GM12864 (cell line): Measurements from ENCODE around the gene MYO9A.
"Not testable (repeated sequence)": the region's sequence is repeated elsewhere in the genome, so short reads cannot be mapped to it uniquely, and the experiment has no call there.

Experiments
- DNase-seq: peaks from one replicate; pipeline ENCODE4 v3.0.0-alpha.2; 2011; ENCODE audit warnings: low read depth
- H3K4me3 ChIP-seq: 2 replicates; pipeline ENCODE4 v1.5.1; 2011; ENCODE audit warnings: mild to moderate bottlenecking, low read depth, low read length, control low read depth
- TF ChIP-seq, protein P1 (sequence below): IDR thresholded peaks from 2 replicates; pipeline ENCODE4 v1.5.1; 2011; ENCODE audit warnings: low read depth, mild to moderate bottlenecking, moderate library complexity, low read length, control low read depth, inconsistent platforms; ENCODE audit errors: missing control alignments

MYO9A gene

DNA sequence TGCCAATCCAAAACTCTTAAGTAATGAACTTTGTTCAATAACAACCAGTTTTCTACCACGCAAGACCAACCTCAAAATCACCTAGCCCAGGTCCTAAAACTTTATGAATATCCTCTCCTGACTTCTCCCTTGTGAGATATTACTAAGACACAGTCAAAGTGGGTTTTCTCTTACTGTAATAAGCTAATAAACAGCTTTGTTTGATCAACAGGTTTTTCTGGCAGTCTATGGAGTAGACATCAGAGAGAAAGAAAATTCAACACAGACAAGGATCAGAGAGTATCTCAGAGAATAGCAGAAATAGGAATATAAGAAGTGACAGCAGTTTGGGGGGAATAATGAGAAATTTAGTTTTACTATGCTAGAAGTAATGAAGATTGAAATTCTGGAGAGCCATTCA lies 228.0 kb downstream of the MYO9A start:
- H3K4me3 ChIP-seq: no peak overlapping the region
- TF ChIP-seq, protein P1, sequence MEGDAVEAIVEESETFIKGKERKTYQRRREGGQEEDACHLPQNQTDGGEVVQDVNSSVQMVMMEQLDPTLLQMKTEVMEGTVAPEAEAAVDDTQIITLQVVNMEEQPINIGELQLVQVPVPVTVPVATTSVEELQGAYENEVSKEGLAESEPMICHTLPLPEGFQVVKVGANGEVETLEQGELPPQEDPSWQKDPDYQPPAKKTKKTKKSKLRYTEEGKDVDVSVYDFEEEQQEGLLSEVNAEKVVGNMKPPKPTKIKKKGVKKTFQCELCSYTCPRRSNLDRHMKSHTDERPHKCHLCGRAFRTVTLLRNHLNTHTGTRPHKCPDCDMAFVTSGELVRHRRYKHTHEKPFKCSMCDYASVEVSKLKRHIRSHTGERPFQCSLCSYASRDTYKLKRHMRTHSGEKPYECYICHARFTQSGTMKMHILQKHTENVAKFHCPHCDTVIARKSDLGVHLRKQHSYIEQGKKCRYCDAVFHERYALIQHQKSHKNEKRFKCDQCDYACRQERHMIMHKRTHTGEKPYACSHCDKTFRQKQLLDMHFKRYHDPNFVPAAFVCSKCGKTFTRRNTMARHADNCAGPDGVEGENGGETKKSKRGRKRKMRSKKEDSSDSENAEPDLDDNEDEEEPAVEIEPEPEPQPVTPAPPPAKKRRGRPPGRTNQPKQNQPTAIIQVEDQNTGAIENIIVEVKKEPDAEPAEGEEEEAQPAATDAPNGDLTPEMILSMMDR: no peak
- DNase-seq: no peak

DNA sequence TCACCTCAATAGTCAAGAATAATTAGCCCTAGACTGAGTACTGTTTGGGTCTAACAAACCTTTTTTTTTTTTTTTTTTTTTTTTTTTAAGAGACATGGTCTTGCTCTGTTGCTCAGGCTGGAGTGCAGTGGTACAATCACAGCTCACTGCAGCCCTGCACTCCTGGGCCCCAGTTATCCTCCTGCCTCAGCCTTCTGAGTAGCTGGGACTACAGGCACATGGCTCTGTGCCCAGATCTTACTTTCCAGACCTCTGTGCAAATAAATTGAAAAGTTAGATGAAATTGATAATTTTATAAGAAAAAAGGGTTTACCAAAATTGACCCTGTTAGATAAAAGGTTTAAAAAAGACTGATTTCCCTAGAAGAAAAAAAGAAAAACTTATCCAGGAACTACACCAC lies 228.6 kb downstream of the MYO9A start:
- no peak for DNase-seq
- TF ChIP-seq, protein P1: no peak

DNA sequence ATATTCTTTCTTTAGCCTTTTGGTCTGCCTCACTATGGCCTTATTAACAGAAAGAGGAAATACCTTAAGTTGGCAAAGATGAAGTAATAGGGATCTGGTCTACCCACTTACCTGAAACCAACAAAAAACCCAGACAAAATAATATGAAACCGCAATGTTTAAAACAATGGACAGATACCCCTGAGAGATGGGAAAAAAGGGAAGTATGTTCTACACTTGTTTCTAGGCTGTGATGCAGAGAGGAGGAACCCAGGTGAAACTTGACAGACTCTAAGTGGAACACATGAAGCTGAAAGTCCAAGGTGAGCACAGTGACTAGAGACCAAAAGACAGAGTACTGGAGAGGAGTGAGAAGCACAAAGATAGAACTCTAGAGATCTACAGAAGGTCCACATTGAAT lies 229.2 kb downstream of the MYO9A start:
- peak; percentile 55 for DNase-seq
- H3K4me3 ChIP-seq: no peak overlapping the region
- TF ChIP-seq, protein P1: no peak

More for the DNA sequence above, 228.6 kb downstream of the MYO9A start:
- no peak overlapping the region for H3K4me3 ChIP-seq

DNA sequence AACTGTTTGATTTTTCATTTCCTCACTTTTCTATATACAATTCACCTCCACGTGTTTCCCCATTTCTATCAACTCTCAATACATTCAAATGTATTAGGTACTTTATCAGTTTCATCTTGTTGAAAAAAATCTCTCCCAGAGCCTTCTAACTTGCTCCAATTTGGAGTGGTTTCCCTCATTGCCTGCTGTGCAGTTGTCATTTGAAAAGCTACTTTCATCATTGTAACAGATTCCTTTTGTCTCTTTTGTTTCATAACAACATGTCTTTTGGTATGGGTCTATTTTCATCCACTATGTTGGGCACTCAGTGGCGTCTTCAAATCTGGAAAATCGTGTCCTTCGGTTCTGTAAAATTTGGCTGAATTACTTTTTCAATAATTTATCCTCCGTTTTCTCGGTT lies 232.6 kb downstream of the MYO9A start:
- TF ChIP-seq, protein P1: no peak
- DNase-seq: no peak
- no peak overlapping the region for H3K4me3 ChIP-seq

GRCh38 chr15:71883447-71883846 lies 234.5 kb downstream of the MYO9A start:
- H3K4me3 ChIP-seq: no peak overlapping the region
- DNase-seq: no peak
- TF ChIP-seq, protein P1: no peak

DNA sequence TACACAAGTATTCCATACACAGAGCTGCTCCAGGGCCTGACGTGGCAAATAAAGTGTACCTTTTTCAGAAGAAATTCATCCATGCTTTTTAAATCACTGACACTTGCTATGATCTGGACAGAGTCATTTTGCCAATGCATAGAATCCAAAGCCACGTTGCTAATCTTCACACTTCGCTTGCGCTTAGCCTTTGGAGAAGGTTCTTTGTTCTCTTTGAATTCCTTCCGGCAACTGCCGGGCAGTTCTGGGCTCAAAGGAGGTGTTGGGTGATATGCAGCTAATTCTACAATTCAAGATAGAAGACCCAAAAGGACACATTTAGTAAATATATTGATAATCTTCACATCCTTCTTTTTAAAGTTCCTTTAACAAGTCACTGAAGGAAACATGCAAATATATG lies 237.7 kb downstream of the MYO9A start:
- TF ChIP-seq, protein P1: no peak
- H3K4me3 ChIP-seq: no peak overlapping the region

GRCh38 chr15:71874245-71874644 lies 243.7 kb downstream of the MYO9A start:
- DNase-seq: no peak
- TF ChIP-seq, protein P1: no peak
- H3K4me3 ChIP-seq: no peak overlapping the region

More for the DNA sequence above, 237.7 kb downstream of the MYO9A start:
- no peak for DNase-seq

GRCh38 chr15:71858232-71858631 lies 259.7 kb downstream of the MYO9A start:
- H3K4me3 ChIP-seq, DNase-seq: not testable (repeated sequence)
